GM19328 (cell line): ENCODE results near the gene DNAJB6.

Experiments used
- ATAC-seq: cut with Tn5 transposase; IDR thresholded peaks from one replicate; pipeline ENCODE4 v1.9.1; 2021; ENCODE audit warnings: mild to moderate bottlenecking, moderate library complexity; ENCODE audit not compliant: unreplicated experiment

The DNAJB6 gene

GRCh38 chr7:157336383-157337315 lies at the start of gene DNAJB6:
Gene DNAJB6 (plus strand): TSS chr7:157337004. CDS start chr7:157358573, 21,569 bp downstream.
- peak; percentile 74 for ATAC-seq

- ATAC-seq = no peak
Observed at GRCh38 chr7:157291404-157292080, 45.3 kb upstream of the DNAJB6 start.

GRCh38 chr7:157292258-157292657 lies 44.5 kb upstream of the DNAJB6 start:
- no peak for ATAC-seq

- ATAC-seq = no peak
Observed at GRCh38 chr7:157292770-157293412, 43.9 kb upstream of the DNAJB6 start.

- ATAC-seq = no peak
Observed at GRCh38 chr7:157293413-157293788, 43.4 kb upstream of the DNAJB6 start.

GRCh38 chr7:157294773-157295172 lies 42.0 kb upstream of the DNAJB6 start:
- ATAC-seq = no peak

GRCh38 chr7:157295338-157295737 lies 41.5 kb upstream of the DNAJB6 start:
- ATAC-seq = no peak

- ATAC-seq = no peak
Observed at GRCh38 chr7:157297185-157297584, 39.6 kb upstream of the DNAJB6 start.

GRCh38 chr7:157299317-157299612 lies 37.5 kb upstream of the DNAJB6 start:
- no peak for ATAC-seq

GRCh38 chr7:157299613-157300368 lies 37.0 kb upstream of the DNAJB6 start:
- ATAC-seq = no peak

- ATAC-seq = no peak
Observed at GRCh38 chr7:157300369-157300825, 36.4 kb upstream of the DNAJB6 start.

GRCh38 chr7:157301610-157302120 lies 35.1 kb upstream of the DNAJB6 start:
- ATAC-seq = no peak

- no peak for ATAC-seq
Observed at GRCh38 chr7:157306846-157307838, 29.7 kb upstream of the DNAJB6 start.

- no peak for ATAC-seq
Observed at GRCh38 chr7:157309988-157310668, 26.7 kb upstream of the DNAJB6 start.

GRCh38 chr7:157310676-157311185 lies 26.1 kb upstream of the DNAJB6 start:
- no peak for ATAC-seq

GRCh38 chr7:157312941-157313340 lies 23.9 kb upstream of the DNAJB6 start:
- ATAC-seq = no peak

- ATAC-seq = no peak
Observed at GRCh38 chr7:157313645-157314044, 23.2 kb upstream of the DNAJB6 start.

GRCh38 chr7:157318015-157318706 lies 18.6 kb upstream of the DNAJB6 start:
- peak; percentile 92 for ATAC-seq
